ENCODE data around the gene KRT23. TPM values are rescaled to one million over a fixed set of nuclear protein-coding genes. Genes with fewer than 3 reads are reported as not detected.

Gene KRT23
- total and polyA plus RNA-seq, 9 of the 15 experiments (the other 6 are each of a cell fraction or from before 2014, with no cell fraction given) = not detected

GRCh38 chr17:40873255-40873654 lies 64.2 kb downstream of the KRT23 start:
- no peak for FAIRE-seq
- CTCF ChIA-PET (ENCODE audit: low intra/inter-chr PET ratio) = interaction anchor here (1.3 kb wide), 1 partner anchor 69 kb away, joined by 5 read pairs; no protein-coding TSS in a partner anchor

More at GRCh38 chr17:40873255-40873654, 64.2 kb downstream of the KRT23 start:
- in situ Hi-C loops (cut with MboI) = no loop called here
- H3K9me1 ChIP-seq (ENCODE audit: control insufficient read depth, insufficient read depth, low read length) = no peaks in the 10 kb centered on the region
- H3K4me2 ChIP-seq (ENCODE audit: insufficient read depth, low read length) = no peak overlapping the region
- H3K36me3 ChIP-seq (ENCODE audit: control insufficient read depth, insufficient read depth, low read length) = no peaks in the 10 kb centered on the region
- ATAC-seq (no peak), DNase-seq (ENCODE audit: extremely low read depth in 1 of 4, low spot score in 3 of 4) (no peak)
- no TSS peak for BruUV-seq (replicated peaks)
- POLR2A ChIA-PET = interaction anchor here (0.8 kb wide), 1 partner anchor 14 kb away, joined by 3 read pairs; no protein-coding TSS in a partner anchor
- no peaks in the 10 kb centered on the region for H3K4me1 ChIP-seq (replicated peaks in 1 of 2; ENCODE audit: control insufficient read depth in 2 of 2, insufficient read depth in 2 of 2, low read length in 2 of 2)
- H3K9me3 ChIP-seq (replicated peaks; ENCODE audit: control insufficient read depth, insufficient read depth, low read depth, low read length) = no peaks in the 10 kb centered on the region
- no peak for TF ChIP-seq BHLHE40 (IDR thresholded peaks at IDR 0.05; ENCODE audit: low read length)
- no peak for TF ChIP-seq ZNF518B (CRISPR knock-in tag; IDR thresholded peaks at IDR 0.05)
- no peak overlapping the region for H3K4me3 ChIP-seq
- H3K9ac ChIP-seq (ENCODE audit: insufficient read depth in 1 of 2, low read depth in 2 of 2, low read length in 2 of 2) = no peak overlapping the region
- no peaks in the 10 kb centered on the region for H3K79me2 ChIP-seq (ENCODE audit: control insufficient read depth, insufficient read depth, low read length)
- no peaks in the 10 kb centered on the region for H4K20me1 ChIP-seq (replicated peaks; ENCODE audit: control insufficient read depth, insufficient read depth, low read length)
- intact Hi-C loops (cut with micrococcal nuclease) = no loop called here
- no peak overlapping the region for H3K27ac ChIP-seq (ENCODE audit: extremely low read depth, low read depth, low read length)
- H3K27me3 ChIP-seq (ENCODE audit: control insufficient read depth in 2 of 2, insufficient read depth in 2 of 2, low read length in 2 of 2) = no peaks in the 10 kb centered on the region
- no peak overlapping the region for H2AFZ ChIP-seq (ENCODE audit: low read depth, low read length)

Other genes starting within 250 kb of the KRT23 start
Only the 7 nearest of the 33 such genes appear.
- gene KRT12, start 70.4 kb downstream of the KRT23 start, total RNA-seq (2014; rRNA removed) = 6.2 and 7.5 TPM in 2 replicates
- gene KRT12, start 70.4 kb downstream of the KRT23 start, total RNA-seq (2014; rRNA removed; fragmentation: Illumina TruSeq; extraction: Trizol) = 1.7 and 1.9 TPM in 2 replicates
- gene KRT12, start 70.4 kb downstream of the KRT23 start, total RNA-seq (2015; rRNA removed; fragmentation: Illumina TruSeq; extraction: Trizol) = 2.3 and 3.1 TPM in 2 replicates
- 1.9 and 2.4 TPM in 2 replicates for gene KRT12, start 70.4 kb downstream of the KRT23 start, total RNA-seq (2021)
- 0.63 and 0.91 TPM in 2 replicates for gene KRT12, start 70.4 kb downstream of the KRT23 start, polyA plus RNA-seq (2011; rRNA removed)
- gene KRT12, start 70.4 kb downstream of the KRT23 start, polyA plus RNA-seq (2014; fragmentation: Illumina TruSeq; extraction: Trizol) = 2.2 and 2.9 TPM in 2 replicates
- gene KRT12, start 70.4 kb downstream of the KRT23 start, polyA plus RNA-seq (2014; fragmentation: Nextera tagmentation; extraction: Ambion mirVana) = under 1 TPM; 0.18 to 0.53 TPM
- 3.0 and 7.0 TPM in 2 replicates for gene KRT12, start 70.4 kb downstream of the KRT23 start, polyA plus RNA-seq (2014; rRNA removed)
- not detected in 2 replicates for gene KRT20, start 52.4 kb downstream of the KRT23 start, total RNA-seq (2014; rRNA removed)
- not detected in 2 replicates for gene KRT20, start 52.4 kb downstream of the KRT23 start, total RNA-seq (2014; rRNA removed; fragmentation: Illumina TruSeq; extraction: Trizol)
- gene KRT20, start 52.4 kb downstream of the KRT23 start, total RNA-seq (2015; rRNA removed; fragmentation: Illumina TruSeq; extraction: Trizol) = not detected in 2 replicates
- 0.44 and 0.51 TPM in 2 replicates for gene KRT20, start 52.4 kb downstream of the KRT23 start, total RNA-seq (2021)
- not detected in 2 replicates for gene KRT20, start 52.4 kb downstream of the KRT23 start, polyA plus RNA-seq (2011; rRNA removed)
- gene KRT20, start 52.4 kb downstream of the KRT23 start, polyA plus RNA-seq (2014; fragmentation: Illumina TruSeq; extraction: Trizol) = not detected in 2 replicates
- gene KRT20, start 52.4 kb downstream of the KRT23 start, polyA plus RNA-seq (2014; fragmentation: Nextera tagmentation; extraction: Ambion mirVana) = not detected
- gene KRT20, start 52.4 kb downstream of the KRT23 start, polyA plus RNA-seq (2014; rRNA removed) = not detected in 2 replicates
- not detected in 2 replicates for gene KRT39, start 29.3 kb upstream of the KRT23 start, total RNA-seq (2014; rRNA removed)
- not detected in 2 replicates for gene KRT39, start 29.3 kb upstream of the KRT23 start, total RNA-seq (2014; rRNA removed; fragmentation: Illumina TruSeq; extraction: Trizol)
- not detected in 2 replicates for gene KRT39, start 29.3 kb upstream of the KRT23 start, total RNA-seq (2015; rRNA removed; fragmentation: Illumina TruSeq; extraction: Trizol)
- gene KRT39, start 29.3 kb upstream of the KRT23 start, total RNA-seq (2021) = not detected in 2 replicates
- not detected in 2 replicates for gene KRT39, start 29.3 kb upstream of the KRT23 start, polyA plus RNA-seq (2011; rRNA removed)
- gene KRT39, start 29.3 kb upstream of the KRT23 start, polyA plus RNA-seq (2014; fragmentation: Illumina TruSeq; extraction: Trizol) = not detected in 2 replicates
- not detected for gene KRT39, start 29.3 kb upstream of the KRT23 start, polyA plus RNA-seq (2014; fragmentation: Nextera tagmentation; extraction: Ambion mirVana)
- not detected in 2 replicates for gene KRT39, start 29.3 kb upstream of the KRT23 start, polyA plus RNA-seq (2014; rRNA removed)
- gene KRT40, start 46.7 kb upstream of the KRT23 start, total RNA-seq (2014; rRNA removed) = not detected in 2 replicates
- gene KRT40, start 46.7 kb upstream of the KRT23 start, total RNA-seq (2014; rRNA removed; fragmentation: Illumina TruSeq; extraction: Trizol) = not detected in 2 replicates
- not detected in 2 replicates for gene KRT40, start 46.7 kb upstream of the KRT23 start, total RNA-seq (2015; rRNA removed; fragmentation: Illumina TruSeq; extraction: Trizol)
- gene KRT40, start 46.7 kb upstream of the KRT23 start, total RNA-seq (2021) = not detected in 2 replicates
- gene KRT40, start 46.7 kb upstream of the KRT23 start, polyA plus RNA-seq (2011; rRNA removed) = not detected in 2 replicates
- gene KRT40, start 46.7 kb upstream of the KRT23 start, polyA plus RNA-seq (2014; fragmentation: Illumina TruSeq; extraction: Trizol) = not detected in 2 replicates
- gene KRT40, start 46.7 kb upstream of the KRT23 start, polyA plus RNA-seq (2014; fragmentation: Nextera tagmentation; extraction: Ambion mirVana) = not detected
- gene KRT40, start 46.7 kb upstream of the KRT23 start, polyA plus RNA-seq (2014; rRNA removed) = not detected in 2 replicates
- gene KRTAP3-3, start 56.5 kb upstream of the KRT23 start, total RNA-seq (2014; rRNA removed) = not detected in 2 replicates
- gene KRTAP3-3, start 56.5 kb upstream of the KRT23 start, total RNA-seq (2014; rRNA removed; fragmentation: Illumina TruSeq; extraction: Trizol) = not detected in 2 replicates
- gene KRTAP3-3, start 56.5 kb upstream of the KRT23 start, total RNA-seq (2015; rRNA removed; fragmentation: Illumina TruSeq; extraction: Trizol) = not detected in 2 replicates
- not detected in 2 replicates for gene KRTAP3-3, start 56.5 kb upstream of the KRT23 start, total RNA-seq (2021)
- gene KRTAP3-3, start 56.5 kb upstream of the KRT23 start, polyA plus RNA-seq (2011; rRNA removed) = not detected in 2 replicates
- not detected in 2 replicates for gene KRTAP3-3, start 56.5 kb upstream of the KRT23 start, polyA plus RNA-seq (2014; fragmentation: Illumina TruSeq; extraction: Trizol)
- not detected for gene KRTAP3-3, start 56.5 kb upstream of the KRT23 start, polyA plus RNA-seq (2014; fragmentation: Nextera tagmentation; extraction: Ambion mirVana)
- not detected in 2 replicates for gene KRTAP3-3, start 56.5 kb upstream of the KRT23 start, polyA plus RNA-seq (2014; rRNA removed)
- gene KRTAP3-2, start 62.3 kb upstream of the KRT23 start, total RNA-seq (2014; rRNA removed) = not detected in 2 replicates
- not detected in 2 replicates for gene KRTAP3-2, start 62.3 kb upstream of the KRT23 start, total RNA-seq (2014; rRNA removed; fragmentation: Illumina TruSeq; extraction: Trizol)
- gene KRTAP3-2, start 62.3 kb upstream of the KRT23 start, total RNA-seq (2015; rRNA removed; fragmentation: Illumina TruSeq; extraction: Trizol) = not detected in 2 replicates
- not detected in 2 replicates for gene KRTAP3-2, start 62.3 kb upstream of the KRT23 start, total RNA-seq (2021)
- not detected in 2 replicates for gene KRTAP3-2, start 62.3 kb upstream of the KRT23 start, polyA plus RNA-seq (2011; rRNA removed)
- gene KRTAP3-2, start 62.3 kb upstream of the KRT23 start, polyA plus RNA-seq (2014; fragmentation: Illumina TruSeq; extraction: Trizol) = not detected in 2 replicates
- gene KRTAP3-2, start 62.3 kb upstream of the KRT23 start, polyA plus RNA-seq (2014; fragmentation: Nextera tagmentation; extraction: Ambion mirVana) = not detected
- not detected in 2 replicates for gene KRTAP3-2, start 62.3 kb upstream of the KRT23 start, polyA plus RNA-seq (2014; rRNA removed)
- not detected in 2 replicates for gene KRTAP3-1, start 71.5 kb upstream of the KRT23 start, total RNA-seq (2014; rRNA removed)
- gene KRTAP3-1, start 71.5 kb upstream of the KRT23 start, total RNA-seq (2014; rRNA removed; fragmentation: Illumina TruSeq; extraction: Trizol) = not detected in 2 replicates
- not detected in 2 replicates for gene KRTAP3-1, start 71.5 kb upstream of the KRT23 start, total RNA-seq (2015; rRNA removed; fragmentation: Illumina TruSeq; extraction: Trizol)
- gene KRTAP3-1, start 71.5 kb upstream of the KRT23 start, total RNA-seq (2021) = not detected in 2 replicates
- gene KRTAP3-1, start 71.5 kb upstream of the KRT23 start, polyA plus RNA-seq (2011; rRNA removed) = not detected in 2 replicates
- not detected in 2 replicates for gene KRTAP3-1, start 71.5 kb upstream of the KRT23 start, polyA plus RNA-seq (2014; fragmentation: Illumina TruSeq; extraction: Trizol)
- not detected for gene KRTAP3-1, start 71.5 kb upstream of the KRT23 start, polyA plus RNA-seq (2014; fragmentation: Nextera tagmentation; extraction: Ambion mirVana)
- not detected in 2 replicates for gene KRTAP3-1, start 71.5 kb upstream of the KRT23 start, polyA plus RNA-seq (2014; rRNA removed)

All from K562 (cell line).